Right atrium auricular region (tissue), 2 donors: ENCODE data around the gene PAFAH1B2. TPM values are rescaled to one million over a fixed set of nuclear protein-coding genes. Genes with fewer than 3 reads are reported as not detected.
"Not testable (repeated sequence)": the region's sequence is repeated elsewhere in the genome, so short reads cannot be mapped to it uniquely, and the experiment has no call there.

Source experiments
- DNase-seq: peaks from one replicate; pipeline ENCODE4 v3.0.0-alpha.2; 2019; ENCODE audit warnings: low spot score
- H3K27ac ChIP-seq, 2 donors: fragments of 200-600 bp; sonication (generic); 1 replicate in 1 of 2; 2 replicates in 1 of 2; pipeline ENCODE4 v1.5.1; 2016 to 2019
- H3K27me3 ChIP-seq, 2 donors: fragments of 200-600 bp; sonication (generic); one replicate each; pipeline versions ENCODE4 v1.5.1 to v1.6.0; 2017 to 2019
- H3K36me3 ChIP-seq: fragments of 200-600 bp; sonication (generic); one replicate; pipeline ENCODE4 v1.5.1; 2016
- H3K4me1 ChIP-seq, 2 donors: fragments of 200-600 bp; sonication (generic); one replicate each; pipeline versions ENCODE4 v1.5.1 to v1.6.0; 2017 to 2019
- H3K4me3 ChIP-seq, 2 donors: fragments of 200-600 bp; sonication (generic); 1 replicate in 1 of 2; 2 replicates in 1 of 2; pipeline ENCODE4 v1.5.1; 2017 to 2019; ENCODE audit warnings: mild to moderate bottlenecking in 1 of 2, moderate library complexity in 1 of 2
- H3K9me3 ChIP-seq, 2 donors: fragments of 200-600 bp; sonication (generic); one replicate each; pipeline ENCODE4 v1.5.1; 2019
- CTCF ChIP-seq, 2 donors: fragments of 200-600 bp; sonication (generic); IDR thresholded peaks; one replicate each; pipeline ENCODE4 v1.5.1; 2019; ENCODE audit warnings: antibody characterized with exemption in 2 of 2
- total RNA-seq, 2 donors: library from RNA; depleted of rRNA; stranded (reverse); fragments of >200 nt; gene quantifications; one replicate each; pipeline ENCODE4 v1.1.0, GENCODE V29; 2016

The PAFAH1B2 gene
- total RNA-seq, 2 donors from 2014 or later: 41.1 to 65.8 TPM

GRCh38 chr11:117110294-117110950 is 33.7 kb upstream of the PAFAH1B2 start:
- TF ChIP-seq CTCF (IDR thresholded peaks at IDR 0.05): no peak
- no peaks in the 10 kb centered on the region for H3K27me3 ChIP-seq
- H3K4me3 ChIP-seq: no peak overlapping the region
- DNase-seq: no peak
- no peaks in the 10 kb centered on the region for H3K9me3 ChIP-seq
- no peaks in the 10 kb centered on the region for H3K4me1 ChIP-seq
- no peaks in the 10 kb centered on the region for H3K36me3 ChIP-seq
- H3K27ac ChIP-seq: no peak overlapping the region

- not testable (repeated sequence) for H3K27me3 ChIP-seq, H3K4me1 ChIP-seq, H3K4me3 ChIP-seq, H3K9me3 ChIP-seq, H3K27ac ChIP-seq, H3K36me3 ChIP-seq, DNase-seq
These were observed 31.6 kb upstream of the PAFAH1B2 start for GRCh38 chr11:117112497-117112896.

GRCh38 chr11:117112939-117113338 is 31.1 kb upstream of the PAFAH1B2 start:
- H3K27me3 ChIP-seq: not testable (repeated sequence)

GRCh38 chr11:117117681-117118080 is 26.4 kb upstream of the PAFAH1B2 start:
- no peak for DNase-seq
- H3K9me3 ChIP-seq: no peaks in the 10 kb centered on the region
- no peaks in the 10 kb centered on the region for H3K4me1 ChIP-seq
- H3K27ac ChIP-seq: no peak overlapping the region
- TF ChIP-seq CTCF (IDR thresholded peaks at IDR 0.05): no peak
- no peak overlapping the region for H3K4me3 ChIP-seq
- no peaks in the 10 kb centered on the region for H3K36me3 ChIP-seq
- no peaks in the 10 kb centered on the region for H3K27me3 ChIP-seq

More at GRCh38 chr11:117112939-117113338, 31.1 kb upstream of the PAFAH1B2 start:
- not testable (repeated sequence) for H3K9me3 ChIP-seq, H3K27ac ChIP-seq, DNase-seq, H3K36me3 ChIP-seq, H3K4me3 ChIP-seq, H3K4me1 ChIP-seq

- no peaks in the 10 kb centered on the region for H3K36me3 ChIP-seq
These were observed 22.9 kb upstream of the PAFAH1B2 start for GRCh38 chr11:117121176-117121575.

GRCh38 chr11:117122556-117122955 is 21.5 kb upstream of the PAFAH1B2 start:
- H3K27ac ChIP-seq: no peak overlapping the region
- DNase-seq: no peak
- H3K4me1 ChIP-seq: no peaks in the 10 kb centered on the region
- no peak overlapping the region for H3K4me3 ChIP-seq
- no peaks in the 10 kb centered on the region for H3K9me3 ChIP-seq
- H3K36me3 ChIP-seq: no peaks in the 10 kb centered on the region
- H3K27me3 ChIP-seq: no peaks in the 10 kb centered on the region
- no peak for TF ChIP-seq CTCF (IDR thresholded peaks at IDR 0.05)

More at GRCh38 chr11:117121176-117121575, 22.9 kb upstream of the PAFAH1B2 start:
- Histone ChIP-seq H3K4me1 (no peaks in the 10 kb centered on the region), H3K27ac (no peak overlapping the region), H3K4me3 (no peak overlapping the region), H3K9me3 (no peaks in the 10 kb centered on the region), H3K27me3 (no peaks in the 10 kb centered on the region)
- TF ChIP-seq CTCF (IDR thresholded peaks at IDR 0.05): no peak
- DNase-seq: no peak
